HL-60/S4 (cell line): ENCODE data around the gene MAPKAPK5.

Experiments
- in situ Hi-C: fragments of 300-500 bp; cut with MboI; formaldehyde crosslinking; loops from 2 replicates; pipeline ENCODE4 v1.14.3; 2022; ENCODE audit warnings: low sequenced_read_pairs

MAPKAPK5 gene

GRCh38 chr12:111841750-111842555 is at the start of gene MAPKAPK5:
MAPKAPK5 (plus strand) TSS chr12:111842228; CDS start chr12:111842734, 506 bp downstream.
- in situ Hi-C loops, result no loop called here

GRCh38 chr12:111792856-111793235 is 49.2 kb upstream of the MAPKAPK5 start:
- in situ Hi-C loops, result no loop called here

GRCh38 chr12:111798182-111798581 is 43.8 kb upstream of the MAPKAPK5 start:
- in situ Hi-C loops, result no loop called here

GRCh38 chr12:111799758-111800157 is 42.3 kb upstream of the MAPKAPK5 start:
- in situ Hi-C loops, result no loop called here

- in situ Hi-C loops, result no loop called here
Observed at GRCh38 chr12:111803038-111803626, 38.9 kb upstream of the MAPKAPK5 start.

- in situ Hi-C loops, result no loop called here
Observed at GRCh38 chr12:111803851-111804250, 38.2 kb upstream of the MAPKAPK5 start.

- in situ Hi-C loops, result no loop called here
Observed at GRCh38 chr12:111806304-111806703, 35.7 kb upstream of the MAPKAPK5 start.

- in situ Hi-C loops, result no loop called here
Observed at GRCh38 chr12:111807232-111807631, 34.8 kb upstream of the MAPKAPK5 start.

- in situ Hi-C loops, result loop anchor here (10.0 kb wide), 1 partner anchor 58 kb away; no protein-coding TSS in a partner anchor
Observed at GRCh38 chr12:111812881-111813741, 28.9 kb upstream of the MAPKAPK5 start.

GRCh38 chr12:111816065-111816615 is 25.9 kb upstream of the MAPKAPK5 start:
- in situ Hi-C loops, result loop anchor here (10.0 kb wide), 1 partner anchor 61 kb away; no protein-coding TSS in a partner anchor

GRCh38 chr12:111816898-111817297 is 25.1 kb upstream of the MAPKAPK5 start:
- in situ Hi-C loops, result loop anchor here (10.0 kb wide), 1 partner anchor 62 kb away; no protein-coding TSS in a partner anchor

- in situ Hi-C loops, result loop anchor here (10.0 kb wide), 1 partner anchor 64 kb away; no protein-coding TSS in a partner anchor
Observed at GRCh38 chr12:111818340-111818739, 23.7 kb upstream of the MAPKAPK5 start.

GRCh38 chr12:111819191-111820158 is 22.6 kb upstream of the MAPKAPK5 start:
- in situ Hi-C loops, result loop anchor here (10.0 kb wide), 2 partner anchors 65 to 575 kb away; no protein-coding TSS in a partner anchor

- in situ Hi-C loops, result loop anchor here (10.0 kb wide), 1 partner anchor 574 kb away; no protein-coding TSS in a partner anchor
Observed at GRCh38 chr12:111820828-111821227, 21.2 kb upstream of the MAPKAPK5 start.

- in situ Hi-C loops, result loop anchor here (10.0 kb wide), 1 partner anchor 572 kb away; no protein-coding TSS in a partner anchor
Observed at GRCh38 chr12:111822886-111823285, 19.1 kb upstream of the MAPKAPK5 start.

GRCh38 chr12:111823891-111824290 is 18.1 kb upstream of the MAPKAPK5 start:
- in situ Hi-C loops, result loop anchor here (10.0 kb wide), 1 partner anchor 571 kb away; no protein-coding TSS in a partner anchor

GRCh38 chr12:111824312-111824711 is 17.7 kb upstream of the MAPKAPK5 start:
- in situ Hi-C loops, result loop anchor here (10.0 kb wide), 1 partner anchor 570 kb away; no protein-coding TSS in a partner anchor

- in situ Hi-C loops, result loop anchor here (10.0 kb wide), 1 partner anchor 569 kb away; no protein-coding TSS in a partner anchor
Observed at GRCh38 chr12:111825509-111825908, 16.5 kb upstream of the MAPKAPK5 start.

- in situ Hi-C loops, result loop anchor here (10.0 kb wide), 1 partner anchor 568 kb away; no protein-coding TSS in a partner anchor
Observed at GRCh38 chr12:111826316-111826715, 15.7 kb upstream of the MAPKAPK5 start.
